ENCODE data around the gene COL6A3. TPM values are rescaled to one million over a fixed set of nuclear protein-coding genes. Genes with fewer than 3 reads are reported as not detected.

COL6A3 gene
- total and polyA plus RNA-seq, 9 of the 15 experiments (the other 6 are each of a cell fraction or from before 2014, with no cell fraction given): 0.07 to 4.1 (median 1.5) TPM

- TF ChIP-seq SFPQ (IDR thresholded peaks at IDR 0.05; ENCODE audit: low read depth, low read length) (no peak), NFE2 (IDR thresholded peaks at IDR 0.05; ENCODE audit: low read depth) (no peak), ZNF785 (CRISPR knock-in tag; IDR thresholded peaks at IDR 0.05) (no peak), EHMT2 (IDR thresholded peaks at IDR 0.05) (no peak), TCF7 (IDR thresholded peaks at IDR 0.05; ENCODE audit: borderline replicate concordance) (no peak), DLX4 (CRISPR knock-in tag; IDR thresholded peaks at IDR 0.05) (no peak), ZBTB8A (IDR thresholded peaks at IDR 0.05; ENCODE audit: partially characterized antibody) (no peak)
- TF ChIP-seq, protein P1, sequence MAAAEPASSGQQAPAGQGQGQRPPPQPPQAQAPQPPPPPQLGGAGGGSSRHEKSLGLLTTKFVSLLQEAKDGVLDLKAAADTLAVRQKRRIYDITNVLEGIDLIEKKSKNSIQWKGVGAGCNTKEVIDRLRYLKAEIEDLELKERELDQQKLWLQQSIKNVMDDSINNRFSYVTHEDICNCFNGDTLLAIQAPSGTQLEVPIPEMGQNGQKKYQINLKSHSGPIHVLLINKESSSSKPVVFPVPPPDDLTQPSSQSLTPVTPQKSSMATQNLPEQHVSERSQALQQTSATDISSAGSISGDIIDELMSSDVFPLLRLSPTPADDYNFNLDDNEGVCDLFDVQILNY (CRISPR knock-in tag; IDR thresholded peaks at IDR 0.05): no peak
- TF ChIP-seq, protein P2, sequence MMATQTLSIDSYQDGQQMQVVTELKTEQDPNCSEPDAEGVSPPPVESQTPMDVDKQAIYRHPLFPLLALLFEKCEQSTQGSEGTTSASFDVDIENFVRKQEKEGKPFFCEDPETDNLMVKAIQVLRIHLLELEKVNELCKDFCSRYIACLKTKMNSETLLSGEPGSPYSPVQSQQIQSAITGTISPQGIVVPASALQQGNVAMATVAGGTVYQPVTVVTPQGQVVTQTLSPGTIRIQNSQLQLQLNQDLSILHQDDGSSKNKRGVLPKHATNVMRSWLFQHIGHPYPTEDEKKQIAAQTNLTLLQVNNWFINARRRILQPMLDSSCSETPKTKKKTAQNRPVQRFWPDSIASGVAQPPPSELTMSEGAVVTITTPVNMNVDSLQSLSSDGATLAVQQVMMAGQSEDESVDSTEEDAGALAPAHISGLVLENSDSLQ (IDR thresholded peaks at IDR 0.05): no peak
These were observed 9.6 kb downstream of the COL6A3 start (continued) for GRCh38 chr2:237404413-237404812.

Data from K562 (cell line).